ENCODE results near the gene GNGT2.

GNGT2 gene

DNA sequence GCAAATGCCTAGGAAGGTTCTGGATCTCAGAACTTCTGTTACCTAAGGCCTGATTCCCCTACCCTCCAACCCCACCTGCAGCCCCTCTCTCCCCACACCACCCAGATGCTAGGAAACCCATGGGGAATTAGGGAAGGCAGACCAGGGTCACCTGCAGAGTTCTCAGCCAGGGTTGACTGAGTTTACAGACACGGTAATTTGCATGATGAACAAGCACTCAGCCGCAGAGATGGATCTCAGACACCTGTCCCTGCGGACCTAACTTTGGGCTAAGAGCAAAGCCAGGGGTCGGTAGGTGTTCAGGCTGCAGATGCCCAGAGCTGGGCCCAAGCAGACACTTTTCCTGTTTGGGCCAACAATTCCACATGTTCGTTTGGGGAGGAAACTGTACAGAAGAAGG is 3.0 kb upstream of the GNGT2 start:
- H3K4me3 ChIP-seq (ENCODE audit: low read depth, low read length) = peak overlapping the region; percentile 87
- DNase-seq (ENCODE audit: low read depth) = peak; percentile 62
- TF ChIP-seq, protein P1, sequence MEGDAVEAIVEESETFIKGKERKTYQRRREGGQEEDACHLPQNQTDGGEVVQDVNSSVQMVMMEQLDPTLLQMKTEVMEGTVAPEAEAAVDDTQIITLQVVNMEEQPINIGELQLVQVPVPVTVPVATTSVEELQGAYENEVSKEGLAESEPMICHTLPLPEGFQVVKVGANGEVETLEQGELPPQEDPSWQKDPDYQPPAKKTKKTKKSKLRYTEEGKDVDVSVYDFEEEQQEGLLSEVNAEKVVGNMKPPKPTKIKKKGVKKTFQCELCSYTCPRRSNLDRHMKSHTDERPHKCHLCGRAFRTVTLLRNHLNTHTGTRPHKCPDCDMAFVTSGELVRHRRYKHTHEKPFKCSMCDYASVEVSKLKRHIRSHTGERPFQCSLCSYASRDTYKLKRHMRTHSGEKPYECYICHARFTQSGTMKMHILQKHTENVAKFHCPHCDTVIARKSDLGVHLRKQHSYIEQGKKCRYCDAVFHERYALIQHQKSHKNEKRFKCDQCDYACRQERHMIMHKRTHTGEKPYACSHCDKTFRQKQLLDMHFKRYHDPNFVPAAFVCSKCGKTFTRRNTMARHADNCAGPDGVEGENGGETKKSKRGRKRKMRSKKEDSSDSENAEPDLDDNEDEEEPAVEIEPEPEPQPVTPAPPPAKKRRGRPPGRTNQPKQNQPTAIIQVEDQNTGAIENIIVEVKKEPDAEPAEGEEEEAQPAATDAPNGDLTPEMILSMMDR (IDR thresholded peaks at IDR 0.05; ENCODE audit: insufficient read depth, low read depth, low read length, missing control alignments) = no peak

- TF ChIP-seq, protein P1 (IDR thresholded peaks at IDR 0.05; ENCODE audit: insufficient read depth, low read depth, low read length, missing control alignments) = no peak
- DNase-seq (ENCODE audit: low read depth) = no peak
- H3K4me3 ChIP-seq (ENCODE audit: low read depth, low read length) = peak overlapping the region; percentile 87
Observed at GRCh38 chr17:49209061-49209571, 1.3 kb downstream of the GNGT2 start.

DNA sequence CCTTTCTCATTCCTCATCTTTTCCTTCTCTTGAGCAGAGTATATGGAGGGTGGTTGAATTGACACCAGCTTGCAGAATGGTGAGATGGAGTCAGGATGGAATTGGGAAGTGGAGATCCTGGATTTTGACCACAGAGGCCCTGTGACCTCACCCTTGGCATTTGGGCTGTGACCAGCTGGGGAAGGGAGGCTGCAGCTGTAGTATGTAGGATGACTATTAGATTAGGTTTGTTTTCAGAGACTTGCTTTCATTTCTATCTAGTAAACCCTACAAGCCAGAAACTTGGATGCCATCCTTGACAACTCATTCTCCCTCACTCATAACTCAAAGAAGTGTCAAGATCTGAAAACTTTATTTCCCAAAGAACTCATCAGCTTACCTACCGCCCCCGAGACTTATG is 5.9 kb downstream of the GNGT2 start:
- no peak for DNase-seq (ENCODE audit: low read depth)
- no peak overlapping the region for H3K4me3 ChIP-seq (ENCODE audit: low read depth, low read length)
- TF ChIP-seq, protein P1 (IDR thresholded peaks at IDR 0.05; ENCODE audit: insufficient read depth, low read depth, low read length, missing control alignments) = no peak

DNA sequence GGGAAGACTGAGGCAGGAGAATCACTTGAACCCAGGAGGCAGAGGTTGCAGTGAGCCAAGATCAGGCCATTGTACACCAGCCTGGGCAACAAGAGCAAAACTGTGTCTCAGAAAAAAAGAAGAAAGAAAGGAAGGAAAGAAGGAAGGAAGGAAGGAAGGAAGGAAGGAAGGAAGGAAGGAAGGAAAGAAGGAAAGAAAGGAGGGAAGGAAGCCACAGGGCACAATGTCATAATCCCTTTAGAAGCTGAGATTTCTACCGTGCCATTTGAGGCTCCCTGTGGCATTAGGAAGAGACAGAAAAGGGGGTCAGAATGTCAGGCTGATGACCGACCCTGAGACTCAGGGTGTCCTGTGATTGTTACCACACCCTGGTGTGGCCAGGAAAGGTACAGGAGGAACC is 6.6 kb downstream of the GNGT2 start:
- H3K4me3 ChIP-seq (ENCODE audit: low read depth, low read length) = no peak overlapping the region
- no peak for DNase-seq (ENCODE audit: low read depth)
- TF ChIP-seq, protein P1 (IDR thresholded peaks at IDR 0.05; ENCODE audit: insufficient read depth, low read depth, low read length, missing control alignments) = no peak

GRCh38 chr17:49201481-49201927 is 8.9 kb downstream of the GNGT2 start:
- TF ChIP-seq, protein P1 (IDR thresholded peaks at IDR 0.05; ENCODE audit: insufficient read depth, low read depth, low read length, missing control alignments) = no peak
- no peak overlapping the region for H3K4me3 ChIP-seq (ENCODE audit: low read depth, low read length)
- DNase-seq (ENCODE audit: low read depth) = no peak

DNA sequence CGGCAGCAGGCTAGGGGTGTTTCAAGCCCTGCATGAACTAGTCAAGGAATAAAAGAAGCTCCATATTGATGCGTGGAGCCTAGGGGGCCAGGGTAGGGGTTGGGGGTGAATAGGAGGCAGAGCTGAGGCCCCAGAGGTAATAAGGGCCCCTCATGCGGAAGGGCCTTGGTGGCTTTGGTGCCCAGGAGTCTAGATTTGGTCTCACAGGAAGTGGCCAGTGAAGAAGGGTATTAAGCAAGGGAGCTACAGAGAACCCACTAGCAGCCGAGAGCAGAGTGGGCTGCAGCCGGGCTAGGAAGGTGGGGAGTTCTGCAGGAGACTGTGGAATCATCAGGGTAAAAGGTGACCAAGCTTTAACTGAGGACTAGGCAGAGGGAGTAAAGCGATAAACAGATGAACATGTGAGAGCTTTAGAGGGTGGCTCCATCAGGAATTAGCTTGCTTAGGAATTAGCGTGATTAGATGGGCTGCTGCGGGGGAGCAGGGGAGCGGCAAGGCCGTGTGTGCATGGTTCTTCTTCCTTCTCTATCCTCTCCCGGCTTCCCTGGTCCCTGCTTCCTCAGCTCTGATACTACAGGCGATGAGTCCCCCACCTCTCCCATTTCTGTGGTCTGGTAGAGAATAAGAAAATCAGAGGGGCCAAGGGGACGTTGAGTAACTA is 9.8 kb downstream of the GNGT2 start:
- no peak for DNase-seq (ENCODE audit: low read depth)
- no peak overlapping the region for H3K4me3 ChIP-seq (ENCODE audit: low read depth, low read length)
- TF ChIP-seq, protein P1 (IDR thresholded peaks at IDR 0.05; ENCODE audit: insufficient read depth, low read depth, low read length, missing control alignments) = no peak

DNA sequence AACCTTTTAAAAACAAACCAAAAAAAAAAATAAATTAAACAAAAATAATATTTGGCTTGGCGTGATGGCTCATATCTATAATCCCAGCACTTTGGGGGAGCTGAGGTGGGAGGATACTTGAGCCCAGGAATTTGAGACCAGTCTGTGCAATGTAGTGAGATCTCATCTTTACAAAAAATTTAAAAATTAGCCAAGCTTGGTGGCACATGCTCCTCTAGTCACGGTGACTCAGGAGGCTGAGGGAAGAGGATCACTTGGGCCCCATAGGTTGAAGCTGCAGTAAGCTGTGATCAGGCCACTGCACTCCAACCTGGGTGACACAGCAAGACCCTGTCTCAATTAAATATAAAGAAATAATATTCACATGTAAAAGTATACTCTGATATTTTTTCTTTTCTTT is 12.2 kb downstream of the GNGT2 start:
- no peak for DNase-seq (ENCODE audit: low read depth)
- TF ChIP-seq, protein P1 (IDR thresholded peaks at IDR 0.05; ENCODE audit: insufficient read depth, low read depth, low read length, missing control alignments) = no peak
- no peak overlapping the region for H3K4me3 ChIP-seq (ENCODE audit: low read depth, low read length)
